OCI-LY3 (cell line): ENCODE measurements around the gene S100A16.

Source experiments
- H2AFZ ChIP-seq: fragments of 200-600, 300-600 bp; shearing (Covaris generic); 2 replicates; pipeline ENCODE4 v1.6.0; 2014; ENCODE audit warnings: antibody characterized with exemption, low read depth, low read length
- H3K27ac ChIP-seq: fragments of 200-600, 300-600 bp; sonication (generic); 2 replicates; pipeline ENCODE4 v1.5.1; 2014; ENCODE audit warnings: mild to moderate bottlenecking, low read length, moderate library complexity, mixed read lengths
- H3K27me3 ChIP-seq: fragments of 200-600, 300-600 bp; sonication (generic); 2 replicates; pipeline ENCODE4 v1.6.1; 2014; ENCODE audit warnings: low read depth, low read length, mixed read lengths
- H3K36me3 ChIP-seq: fragments of 200-600, 300-600 bp; sonication (generic); replicated peaks from 2 replicates; pipeline ENCODE3; 2014; ENCODE audit warnings: low read depth, low read length, mixed read lengths
- H3K4me1 ChIP-seq: fragments of 300-600, 200-600 bp; sonication (generic); 2 replicates; pipeline ENCODE4 v1.6.1; 2014; ENCODE audit warnings: low read length, mixed read lengths
- H3K4me2 ChIP-seq: fragments of 200-600, 300-600 bp; sonication (generic); 2 replicates; pipeline ENCODE4 v1.6.1; 2014; ENCODE audit warnings: low read length, mixed read lengths
- H3K4me3 ChIP-seq: fragments of 300-600, 200-600 bp; sonication (generic); 2 replicates; pipeline ENCODE4 v1.5.1; 2014; ENCODE audit warnings: antibody characterized with exemption, mild to moderate bottlenecking, low read length, moderate library complexity
- H3K79me2 ChIP-seq: fragments of 300-600, 200-600 bp; shearing (Covaris generic); 2 replicates; pipeline ENCODE4 v1.6.1; 2014; ENCODE audit warnings: mild to moderate bottlenecking, low read length, mixed read lengths
- H3K9ac ChIP-seq: fragments of 300-600, 200-600 bp; shearing (Covaris generic); 2 replicates; pipeline ENCODE4 v1.6.0; 2014; ENCODE audit warnings: mild to moderate bottlenecking, low read length, moderate library complexity
- H3K9me3 ChIP-seq: fragments of 200-600, 300-600 bp; shearing (Covaris generic); 2 replicates; pipeline ENCODE4 v1.6.1; 2014; ENCODE audit warnings: low read length, mixed read lengths; ENCODE audit not compliant: insufficient read depth
- H4K20me1 ChIP-seq: fragments of 200-600, 300-600 bp; sonication (generic); 2 replicates; pipeline ENCODE4 v1.6.1; 2016; ENCODE audit warnings: low read length, mixed read lengths; ENCODE audit not compliant: insufficient read depth
- CTCF ChIP-seq: fragments of 200-600, 300-600 bp; sonication (generic); IDR thresholded peaks from 2 replicates; pipeline ENCODE4 v1.5.1; 2014; ENCODE audit warnings: antibody characterized with exemption, low read length, low read depth
- EZH2phosphoT487 ChIP-seq: fragments of 200-600 bp; shearing (Covaris generic); IDR thresholded peaks from 2 replicates; pipeline ENCODE4 v1.6.1; 2018; ENCODE audit warnings: antibody characterized with exemption, mixed run types, low read depth

Gene S100A16

GRCh38 chr1:153629343-153629665 lies 16.4 kb upstream of the S100A16 start:
- Histone ChIP-seq H3K27me3 (no peaks in the 10 kb centered on the region), H3K27ac (no peak overlapping the region), H3K79me2 (peaks cover 4% of the 10 kb centered on the region), H3K4me1 (peaks cover 25% of the 10 kb centered on the region), H3K36me3 (peaks cover 4% of the 10 kb centered on the region), H3K4me2 (no peak overlapping the region), H2AFZ (no peak overlapping the region), H3K4me3 (no peak overlapping the region), H3K9me3 (no peaks in the 10 kb centered on the region), H4K20me1 (no peaks in the 10 kb centered on the region), H3K9ac (no peak overlapping the region)
- no peak for TF ChIP-seq CTCF
- no peak for TF ChIP-seq EZH2phosphoT487

- H3K4me3 ChIP-seq, result no peak overlapping the region
- H3K9ac ChIP-seq, result no peak overlapping the region
- H4K20me1 ChIP-seq, result no peaks in the 10 kb centered on the region
- no peaks in the 10 kb centered on the region for H3K79me2 ChIP-seq
- H2AFZ ChIP-seq, result no peak overlapping the region
- no peaks in the 10 kb centered on the region for H3K9me3 ChIP-seq
- no peak overlapping the region for H3K4me2 ChIP-seq
- H3K27me3 ChIP-seq, result no peaks in the 10 kb centered on the region
- TF ChIP-seq EZH2phosphoT487, result no peak
- TF ChIP-seq CTCF, result no peak
- no peak overlapping the region for H3K27ac ChIP-seq
- H3K4me1 ChIP-seq, result peaks cover 26% of the 10 kb centered on the region
- peaks cover 4% of the 10 kb centered on the region for H3K36me3 ChIP-seq
These were observed 15.9 kb upstream of the S100A16 start for GRCh38 chr1:153628638-153629342.

GRCh38 chr1:153627715-153628626 lies 15.0 kb upstream of the S100A16 start, which contains the start of gene S100A1:
Gene S100A1 (plus strand): TSS chr1:153628434. CDS start chr1:153630522, 2,088 bp downstream.
- no peaks in the 10 kb centered on the region for H3K79me2 ChIP-seq

More at GRCh38 chr1:153627715-153628626, 15.0 kb upstream of the S100A16 start, which contains the start of gene S100A1:
- Histone ChIP-seq H3K4me1 (peaks cover 28% of the 10 kb centered on the region), H3K4me3 (peak within 1 kb of the TSS; percentile 75), H4K20me1 (no peaks in the 10 kb centered on the region), H2AFZ (peak within 1 kb of the TSS; percentile 49), H3K9ac (peak within 1 kb of the TSS; percentile 69), H3K27ac (peak within 1 kb of the TSS; percentile 5; the same call in 1 of the 2 replicates), H3K36me3 (peaks cover 4% of the 10 kb centered on the region), H3K4me2 (peak within 1 kb of the TSS; percentile 81), H3K27me3 (no peaks in the 10 kb centered on the region), H3K9me3 (no peaks in the 10 kb centered on the region)
- TF ChIP-seq EZH2phosphoT487 (no peak), CTCF (no peak; the same call in none of the 2 replicates)
